ENCODE measurements around the gene GATAD2A. TPM values are rescaled to one million over a fixed set of nuclear protein-coding genes. Genes with fewer than 3 reads are reported as not detected.

Gene GATAD2A
- total and polyA plus RNA-seq, 10 of the 15 experiments (the other 5 are each of a cell fraction or from before 2014, with no cell fraction given), result 2.6 to 173 (median 32.0) TPM

GRCh38 chr19:19490214-19490968, 84.9 kb downstream of the GATAD2A start (continued):
- no peak for TF ChIP-seq POLR2A (IDR thresholded peaks at IDR 0.05; ENCODE audit: low read depth, low read length)
- TF ChIP-seq RAD51 (IDR thresholded peaks at IDR 0.05), result no peak
- TF ChIP-seq USF2 (IDR thresholded peaks at IDR 0.05; ENCODE audit: borderline replicate concordance, low read depth, low read length), result no peak
- no peak for TF ChIP-seq ETV6 (conservative IDR thresholded peaks at IDR 0.05 in 1 of 2, IDR thresholded peaks at IDR 0.05 in 1 of 2; ENCODE audit: borderline replicate concordance in 1 of 2, low read depth in 1 of 2)
- peak; percentile 25; the same call in 1 of the 2 replicates for TF ChIP-seq CREB1 (IDR thresholded peaks at IDR 0.05; ENCODE audit: low read depth)
- peak; percentile 95 for TF ChIP-seq RAD21 (IDR thresholded peaks at IDR 0.05; ENCODE audit: insufficient read depth, low read depth, low read length)
- TF ChIP-seq SIX5 (IDR thresholded peaks at IDR 0.05; ENCODE audit: low read depth, low read length, severe bottlenecking), result no peak
- TF ChIP-seq MXI1 (IDR thresholded peaks at IDR 0.05; ENCODE audit: low read depth, low read length), result no peak
- peak; percentile 63; the same call in 1 of the 2 replicates for TF ChIP-seq SMARCA5 (IDR thresholded peaks at IDR 0.05)
- TF ChIP-seq CHD4 (IDR thresholded peaks at IDR 0.05), result no peak
- no peak for TF ChIP-seq HDAC2 (IDR thresholded peaks at IDR 0.05)
- peak; percentile 66 for TF ChIP-seq YY1 (IDR thresholded peaks at IDR 0.05; ENCODE audit: low read depth, low read length)
- TF ChIP-seq ZSCAN29 (IDR thresholded peaks at IDR 0.05), result no peak
- TF ChIP-seq ATF7 (IDR thresholded peaks at IDR 0.05; ENCODE audit: low read depth), result no peak
- TF ChIP-seq CBX5 (IDR thresholded peaks at IDR 0.05; ENCODE audit: low read depth), result no peak
- TF ChIP-seq NR2F1 (conservative IDR thresholded peaks at IDR 0.05), result no peak
- TF ChIP-seq LARP7 (IDR thresholded peaks at IDR 0.05), result no peak
- peak; percentile 52; the same call in 1 of the 2 replicates for TF ChIP-seq ZNF384 (IDR thresholded peaks at IDR 0.05; ENCODE audit: borderline replicate concordance, low read depth, low read length)
- no peak for TF ChIP-seq ZNF24 (IDR thresholded peaks at IDR 0.05)
- no peak for TF ChIP-seq SUPT20H (IDR thresholded peaks at IDR 0.05; ENCODE audit: borderline replicate concordance, control insufficient read depth, low read depth, low read length)
- no peak for TF ChIP-seq ZBTB33 (IDR thresholded peaks at IDR 0.05)
- no peak for TF ChIP-seq PAX5 (IDR thresholded peaks at IDR 0.05; ENCODE audit: borderline replicate concordance, low read depth, low read length)
- TF ChIP-seq YBX1 (IDR thresholded peaks at IDR 0.05), result no peak
- TF ChIP-seq GABPA (IDR thresholded peaks at IDR 0.05; ENCODE audit: low read depth), result no peak
- no peak for TF ChIP-seq PBX3 (IDR thresholded peaks at IDR 0.05; ENCODE audit: insufficient replicate concordance, low read depth, low read length)
- no peak for TF ChIP-seq MYC (IDR thresholded peaks at IDR 0.05; ENCODE audit: insufficient read depth, insufficient read length, insufficient replicate concordance, low read length, severe bottlenecking)
- no peak for TF ChIP-seq BCL11A (IDR thresholded peaks at IDR 0.05; ENCODE audit: low read depth, low read length)
- TF ChIP-seq FOXK2 (IDR thresholded peaks at IDR 0.05), result no peak
- TF ChIP-seq EZH2 (IDR thresholded peaks at IDR 0.05; ENCODE audit: borderline replicate concordance, control insufficient read depth, low read depth, low read length), result no peak
- no peak for TF ChIP-seq POLR2AphosphoS5 (IDR thresholded peaks at IDR 0.05; ENCODE audit: low read length)
- TF ChIP-seq ESRRA (IDR thresholded peaks at IDR 0.05; ENCODE audit: low read length), result no peak

Measured in GM12878 (cell line).